GM12873 (cell line): ENCODE data around the gene CLIC5.

Experiments used
- CTCF ChIP-seq: IDR thresholded peaks from 2 replicates; pipeline ENCODE4 v1.5.1; 2012; ENCODE audit warnings: low read depth, mild to moderate bottlenecking, moderate library complexity, low read length, control low read depth; ENCODE audit not compliant: insufficient read depth; ENCODE audit errors: missing control alignments

Gene CLIC5

GRCh38 chr6:45988635-45989034 is 27.0 kb downstream of the CLIC5 start:
- TF ChIP-seq CTCF: no peak

- TF ChIP-seq CTCF: no peak
These were observed 27.8 kb downstream of the CLIC5 start for GRCh38 chr6:45987856-45988255.

GRCh38 chr6:45986746-45987274 is 28.9 kb downstream of the CLIC5 start:
- no peak for TF ChIP-seq CTCF

GRCh38 chr6:45984788-45985425 is 30.8 kb downstream of the CLIC5 start:
- no peak for TF ChIP-seq CTCF

GRCh38 chr6:45984347-45984746 is 31.3 kb downstream of the CLIC5 start:
- TF ChIP-seq CTCF: no peak

- TF ChIP-seq CTCF: no peak
These were observed 32.6 kb downstream of the CLIC5 start for GRCh38 chr6:45983062-45983461.

- no peak for TF ChIP-seq CTCF
These were observed 33.2 kb downstream of the CLIC5 start for GRCh38 chr6:45982280-45983036.
